SHP77 (cell line): Measurements from ENCODE around the gene TMEM245.

Experiments
- DNase-seq, 2 experiments: peaks; one replicate each; lab custom pipeline; 2025; lab: John Stamatoyannopoulos, UW

TMEM245 gene

DNA sequence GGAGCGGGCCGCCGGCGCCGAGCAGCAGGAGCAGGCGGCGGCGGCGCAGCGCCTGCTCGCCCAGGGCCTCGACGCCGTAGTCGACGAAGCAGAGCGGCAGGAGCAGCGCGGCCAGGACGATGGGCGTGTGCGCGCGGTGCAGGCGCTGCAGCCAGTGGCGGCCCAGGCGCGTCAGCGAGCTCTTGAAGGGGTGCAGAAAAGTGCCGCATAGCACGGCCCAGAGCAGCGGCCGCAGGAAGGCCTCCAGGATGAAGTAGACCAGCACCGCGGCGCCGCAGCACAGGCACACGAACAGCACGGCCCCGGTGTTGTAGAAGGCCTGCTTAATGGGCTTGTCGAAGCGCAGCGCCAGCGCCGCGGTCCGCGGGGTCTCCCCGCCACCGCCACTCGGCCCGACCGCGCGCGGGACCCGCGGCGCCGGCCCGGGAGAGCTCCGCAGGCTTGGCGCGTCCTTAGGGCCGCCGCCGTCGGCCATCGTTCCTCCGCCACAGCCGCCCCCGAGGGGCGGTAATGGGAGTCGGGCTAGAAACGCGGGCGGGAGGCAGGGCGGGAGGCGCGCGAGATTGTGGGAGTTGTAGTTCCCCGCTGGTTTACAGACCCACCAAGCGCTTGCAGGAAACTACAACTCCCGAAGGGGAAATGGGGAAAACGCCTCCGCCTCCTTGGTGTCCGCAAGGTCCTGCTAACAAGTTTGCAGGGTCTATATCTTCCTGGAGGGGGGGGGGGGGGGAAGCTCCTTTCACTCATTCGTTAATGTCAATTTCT lies at the start of gene TMEM245:
TSS of gene TMEM245 (minus strand) at position 509 of the 765 bp plus-strand sequence. CDS start at position 475, 34 bp downstream.
- DNase-seq, result peak; percentile 97 to 99

DNA sequence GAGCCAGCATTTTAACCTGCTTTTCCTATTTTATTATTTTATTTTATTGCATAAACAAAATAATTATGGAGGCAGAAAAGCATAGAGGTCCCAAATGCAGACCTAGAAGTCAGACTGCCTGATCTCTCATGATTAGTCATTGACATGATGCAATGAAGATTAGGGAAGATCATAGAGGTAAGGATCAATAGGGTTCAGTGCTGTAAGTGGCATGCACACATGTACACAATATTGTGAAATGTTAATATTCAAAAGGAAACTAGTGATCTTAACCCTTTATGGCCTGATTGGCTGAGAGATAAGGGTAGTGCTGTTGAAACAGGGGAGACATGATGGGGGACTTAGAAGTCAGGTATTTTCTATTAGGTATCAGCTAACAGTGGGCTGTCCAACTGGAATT lies 48.4 kb upstream of the TMEM245 start:
- DNase-seq, result no peak

DNA sequence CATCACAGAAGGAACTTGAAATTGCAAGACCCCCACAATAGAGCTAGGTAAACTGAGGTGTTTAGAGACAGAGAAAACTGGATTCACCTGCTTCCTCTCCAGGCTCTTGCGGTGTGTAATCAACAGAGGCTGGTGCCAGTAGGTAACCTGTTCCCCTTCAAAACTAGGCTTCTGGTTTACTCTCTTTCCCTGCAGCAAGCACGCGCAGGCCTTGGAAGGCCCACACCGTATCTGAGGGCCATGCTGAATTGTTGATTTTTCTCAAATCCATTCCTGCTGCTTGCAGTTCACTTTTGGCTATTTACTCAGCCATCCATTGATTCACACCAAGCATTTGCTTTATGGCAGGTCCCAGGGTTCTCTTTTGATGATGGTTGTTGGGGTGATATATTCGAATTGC lies 48.0 kb upstream of the TMEM245 start:
- DNase-seq, result no peak

DNA sequence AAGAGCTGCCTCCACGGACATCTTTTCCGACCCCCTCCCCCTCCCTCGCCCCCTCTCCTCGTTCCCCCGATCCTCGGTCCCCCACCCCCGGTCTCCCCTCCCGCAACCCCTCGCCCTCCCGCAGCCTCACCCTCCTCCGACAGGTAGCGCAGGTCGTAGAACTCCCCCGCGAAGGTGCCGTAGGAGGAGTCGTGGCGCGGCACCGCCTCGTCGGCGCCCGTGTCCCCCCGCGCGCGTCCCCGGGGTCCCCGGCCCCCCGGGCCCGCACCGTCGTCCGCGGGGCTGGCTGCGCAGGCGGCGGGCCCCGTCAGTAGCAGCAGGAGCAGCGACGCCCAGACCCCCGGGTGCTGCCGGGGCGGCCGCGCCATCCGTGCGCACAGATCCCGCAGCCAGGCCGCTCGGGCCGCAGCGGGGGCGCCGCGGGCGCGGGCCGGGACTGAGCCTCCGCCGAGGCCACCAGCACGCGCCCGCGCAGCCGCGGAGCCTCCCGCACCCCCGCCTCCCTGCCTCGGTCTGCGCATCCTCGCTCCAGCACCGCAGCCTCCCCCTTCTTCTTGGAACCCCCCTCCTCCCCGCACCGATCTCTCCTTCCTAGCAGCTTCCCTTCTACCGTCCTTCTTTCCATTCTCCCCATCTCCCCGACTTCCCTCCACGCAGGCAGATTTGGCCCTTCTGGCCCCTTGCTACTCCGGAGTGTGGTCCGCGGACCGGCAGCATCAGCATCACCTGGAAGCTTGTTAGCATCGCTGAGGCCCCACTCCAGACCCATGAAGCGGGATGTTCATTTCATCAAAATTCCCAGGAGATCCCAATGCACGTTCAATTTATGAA lies 47.2 kb upstream of the TMEM245 start, which contains the start of gene FRRS1L:
TSS of gene FRRS1L (minus strand) at position 479 of the 831 bp plus-strand sequence. CDS start at position 368, 111 bp downstream.
- DNase-seq, result no peak

DNA sequence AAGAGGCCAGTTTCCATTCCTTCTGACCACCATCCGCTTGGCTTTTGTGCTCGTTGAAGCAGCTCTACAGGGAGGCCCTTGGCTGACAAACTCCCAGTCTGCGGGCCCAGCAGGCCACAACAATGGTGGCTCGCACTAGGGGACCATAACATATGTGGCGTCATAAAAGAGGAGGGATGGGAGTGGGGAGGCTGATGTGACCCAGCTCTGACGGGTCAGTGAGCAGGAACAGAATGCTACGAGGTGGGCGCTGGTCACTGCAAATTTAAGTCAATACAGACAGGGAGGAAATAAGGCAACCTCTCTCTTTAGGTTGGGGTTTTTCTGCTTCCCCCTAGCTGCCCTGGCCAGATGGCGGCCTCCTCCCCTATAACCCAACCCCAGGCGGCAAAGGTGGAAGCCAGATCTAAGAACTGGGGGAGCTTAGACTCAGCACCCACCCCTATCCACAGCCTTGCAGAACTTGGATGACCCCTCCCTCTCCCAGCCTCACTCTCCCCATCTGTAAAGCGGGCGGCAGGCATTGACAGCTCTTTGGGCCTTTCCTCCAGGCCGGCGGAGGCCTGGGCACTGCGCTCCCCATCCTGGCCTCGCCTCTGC lies 46.5 kb upstream of the TMEM245 start:
- no peak for DNase-seq

DNA sequence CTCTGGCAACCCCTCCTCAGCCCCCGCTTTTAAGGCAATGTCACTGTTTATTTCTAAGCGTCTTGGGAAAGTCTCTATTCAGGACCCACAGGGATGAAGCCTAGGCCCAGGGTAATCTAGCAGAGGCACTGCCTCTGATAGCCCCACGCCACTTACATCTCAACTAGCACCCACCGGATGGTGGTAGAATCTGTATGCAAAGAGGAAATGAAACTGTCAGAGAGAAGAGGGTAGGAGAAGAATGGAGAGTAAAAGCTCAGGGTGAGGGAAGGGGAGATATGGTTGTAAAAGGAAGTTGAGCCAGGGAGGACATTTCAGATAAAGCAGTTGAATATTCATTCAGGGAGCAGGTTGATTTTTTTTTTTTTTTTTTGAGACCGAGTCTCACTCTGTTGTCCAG lies 44.3 kb upstream of the TMEM245 start:
- DNase-seq, result no peak

DNA sequence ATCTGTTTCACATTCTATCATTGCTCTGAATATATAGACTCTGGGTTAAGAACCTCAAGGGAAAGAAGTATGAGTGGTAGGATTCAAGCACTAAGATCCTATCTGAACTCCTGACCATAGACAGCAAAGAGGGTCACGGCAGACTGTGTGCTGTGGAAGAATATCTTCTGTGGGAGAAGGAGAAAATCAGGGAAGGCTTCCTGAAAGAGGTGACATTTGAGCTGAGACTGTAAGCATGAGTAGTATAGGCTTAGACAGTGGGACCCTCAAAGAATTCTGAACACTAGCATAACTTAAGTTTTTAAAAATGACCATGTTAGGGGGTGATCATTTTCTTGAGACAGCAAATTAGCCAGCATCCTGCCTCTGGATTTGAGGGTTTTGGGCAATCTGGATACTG lies 43.4 kb upstream of the TMEM245 start:
- no peak for DNase-seq

DNA sequence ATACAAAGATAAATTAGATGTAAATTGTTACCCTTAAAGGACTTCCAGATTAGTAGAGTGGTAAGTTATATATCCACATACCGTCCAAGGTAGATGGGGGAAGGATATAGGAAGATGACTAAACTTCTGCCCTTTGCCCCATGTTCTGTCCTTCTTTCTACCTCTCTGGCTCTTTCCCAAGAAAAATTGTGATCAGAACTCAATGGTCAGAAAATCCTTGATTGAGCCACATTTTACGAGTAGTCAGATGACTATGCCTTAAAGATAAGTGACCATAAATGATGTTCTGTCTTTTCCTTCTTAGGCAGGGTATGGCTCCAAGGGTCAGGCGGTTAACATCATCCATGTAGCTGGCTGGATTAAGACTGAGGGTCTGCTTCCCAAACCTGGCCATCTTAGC lies 42.9 kb upstream of the TMEM245 start:
- no peak for DNase-seq

DNA sequence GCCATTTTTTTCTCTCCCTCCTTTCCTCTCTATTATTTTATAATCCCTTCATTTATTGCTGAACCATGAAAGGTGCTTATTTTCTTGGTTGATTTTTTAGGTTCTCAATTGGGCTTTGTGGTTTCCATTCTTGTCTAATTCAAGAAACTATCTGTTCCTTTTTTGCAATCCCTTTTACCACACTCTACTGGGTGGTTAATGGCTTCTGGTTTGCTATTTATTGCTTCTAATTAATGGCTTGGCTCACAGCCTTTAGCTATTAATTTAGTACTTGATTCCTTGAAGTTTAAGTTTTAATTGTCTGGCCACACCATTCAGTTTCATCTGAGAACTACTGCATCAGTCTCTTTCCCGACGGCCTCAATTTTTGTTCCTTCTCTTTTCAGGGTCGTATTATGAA lies 41.7 kb upstream of the TMEM245 start:
- DNase-seq, result no peak

DNA sequence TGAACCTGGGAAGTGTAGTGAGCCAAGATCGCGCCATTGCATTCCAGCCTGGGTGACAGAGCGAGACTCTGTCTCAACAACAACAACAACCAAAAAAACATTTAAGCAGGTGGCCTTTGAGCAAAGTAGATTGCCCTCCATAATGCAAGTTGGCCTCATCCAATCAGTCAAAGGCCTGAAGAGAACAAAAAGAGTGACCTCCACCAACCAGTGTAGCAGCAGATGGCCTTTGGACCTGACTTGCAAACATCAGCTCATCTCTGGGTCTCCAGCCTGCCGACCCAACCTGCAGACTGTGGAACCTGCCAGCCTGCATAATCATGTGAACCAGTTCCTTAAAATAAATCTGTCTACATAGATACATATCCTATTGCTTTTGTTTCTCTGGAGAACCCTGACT lies 39.8 kb upstream of the TMEM245 start:
- DNase-seq, result no peak

DNA sequence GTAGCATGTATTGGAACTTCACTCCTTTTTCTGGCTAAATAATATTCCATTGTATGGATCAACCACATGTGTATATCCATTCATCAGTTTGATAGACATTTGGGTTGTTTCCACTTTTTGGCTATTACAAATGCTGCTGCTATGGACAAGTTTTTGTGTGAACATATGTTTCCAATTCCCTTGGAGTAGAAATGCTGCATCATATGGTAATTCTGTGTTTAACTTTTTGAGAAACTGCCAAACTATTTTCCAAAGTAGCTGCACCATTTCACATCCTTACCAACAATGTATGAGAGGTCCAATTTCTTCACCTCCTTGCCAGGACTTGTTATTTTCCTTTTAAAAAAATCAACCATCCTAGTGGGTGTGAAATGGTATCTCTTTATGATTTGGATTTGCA lies 38.9 kb upstream of the TMEM245 start:
- DNase-seq, result no peak

DNA sequence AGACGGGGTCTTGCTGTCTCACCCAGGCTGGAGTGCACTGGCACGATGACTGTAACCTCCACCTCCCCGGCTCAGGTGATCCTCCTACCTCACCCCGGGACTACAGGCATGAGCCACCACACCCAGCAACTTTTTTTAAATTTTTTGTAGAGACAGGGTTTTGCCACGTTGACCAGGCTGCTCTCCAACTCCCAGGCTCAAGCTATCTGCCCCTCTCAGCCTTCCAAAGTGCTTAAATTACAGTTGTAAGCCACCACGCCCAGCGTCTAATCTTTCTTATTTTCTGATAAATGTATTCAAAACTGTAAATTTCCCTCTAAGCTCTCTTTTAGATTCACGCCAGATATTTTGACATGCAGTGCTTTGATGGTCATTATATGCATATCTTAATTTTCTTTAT lies 37.0 kb upstream of the TMEM245 start:
- no peak for DNase-seq

DNA sequence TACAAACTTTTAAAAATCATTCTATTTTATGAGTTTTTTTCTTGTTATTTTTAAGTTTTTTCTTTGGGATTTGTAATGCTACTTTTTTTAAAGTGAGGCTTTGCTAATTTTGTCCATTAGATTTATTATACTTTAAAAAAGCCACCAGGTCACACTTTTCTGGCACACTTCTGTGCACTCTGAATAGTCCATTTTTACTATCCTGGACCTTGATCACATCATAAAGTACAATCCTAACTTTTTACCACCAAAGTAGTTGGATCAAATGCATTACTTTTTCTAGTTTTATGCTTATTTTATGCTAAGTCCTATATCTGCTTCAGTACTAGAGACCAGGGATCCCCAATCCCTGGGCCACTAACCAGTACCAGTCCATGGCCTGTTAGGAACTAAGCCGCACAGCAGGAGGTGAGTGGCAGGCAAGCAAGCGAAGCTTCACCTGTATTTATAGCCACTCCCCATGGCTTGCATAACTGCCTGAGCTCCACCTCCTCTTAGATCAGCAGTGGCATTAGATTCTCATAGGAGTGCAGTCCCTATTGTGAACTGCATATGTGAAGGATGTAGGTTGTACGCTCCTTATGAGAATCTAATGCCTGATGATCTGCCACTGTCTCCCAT lies 31.3 kb upstream of the TMEM245 start:
- DNase-seq, result no peak

DNA sequence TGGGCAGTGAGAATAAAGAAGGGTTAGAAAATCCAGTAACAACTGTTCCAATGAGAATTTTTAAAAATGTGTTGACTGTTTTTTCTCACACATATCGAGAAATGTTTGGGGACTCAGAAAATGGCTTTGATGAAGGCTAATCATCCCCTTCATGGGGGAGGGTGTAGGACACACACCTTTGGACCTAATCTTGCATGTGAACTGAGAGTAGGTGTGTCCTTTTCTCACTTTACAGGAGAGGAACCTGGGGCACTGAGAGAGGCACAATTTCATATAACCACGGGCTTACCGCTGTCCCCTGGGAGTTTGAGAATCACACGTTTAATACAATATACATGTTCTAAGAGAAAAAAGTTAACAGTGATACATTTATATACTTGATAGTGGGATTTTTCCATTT lies 30.0 kb upstream of the TMEM245 start:
- DNase-seq, result no peak

DNA sequence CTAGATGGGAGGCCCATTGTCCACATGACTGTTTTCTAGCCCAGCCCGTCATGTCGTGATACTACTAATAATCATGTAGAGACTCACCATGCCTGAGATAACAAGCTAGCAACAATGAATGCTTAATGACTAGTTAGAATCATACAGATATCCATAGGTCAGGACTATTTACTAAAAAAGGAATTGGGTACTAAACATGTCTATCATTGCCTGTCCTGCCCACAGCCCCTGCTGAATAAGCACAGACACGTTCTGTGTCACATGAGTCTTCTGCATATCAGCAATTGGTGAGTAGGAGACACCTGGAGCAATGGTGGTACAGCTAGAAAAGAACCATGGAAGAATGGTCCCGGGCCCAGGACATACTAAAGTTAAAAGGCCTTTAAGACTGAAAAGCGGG lies 29.3 kb upstream of the TMEM245 start:
- no peak for DNase-seq

DNA sequence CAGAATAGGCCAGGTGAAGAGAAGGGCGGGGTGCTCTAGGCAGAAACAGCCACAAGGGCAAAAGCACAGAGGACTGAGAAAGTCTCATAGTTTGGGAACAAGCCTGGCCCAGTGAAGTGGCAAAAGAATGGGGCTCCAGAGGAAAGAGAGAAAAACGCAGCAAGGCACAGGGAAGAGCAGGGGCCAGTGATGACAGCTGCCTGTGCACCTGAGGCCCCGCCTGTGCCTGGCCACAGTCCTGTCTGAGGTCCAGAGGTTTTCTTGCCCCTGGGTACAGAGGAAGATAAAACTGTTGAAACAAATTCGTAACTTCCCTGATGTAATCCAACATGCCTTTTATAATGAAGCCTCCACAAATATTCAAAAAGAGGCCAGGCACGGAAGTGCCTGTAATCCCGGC lies 25.3 kb upstream of the TMEM245 start:
- DNase-seq, result no peak

DNA sequence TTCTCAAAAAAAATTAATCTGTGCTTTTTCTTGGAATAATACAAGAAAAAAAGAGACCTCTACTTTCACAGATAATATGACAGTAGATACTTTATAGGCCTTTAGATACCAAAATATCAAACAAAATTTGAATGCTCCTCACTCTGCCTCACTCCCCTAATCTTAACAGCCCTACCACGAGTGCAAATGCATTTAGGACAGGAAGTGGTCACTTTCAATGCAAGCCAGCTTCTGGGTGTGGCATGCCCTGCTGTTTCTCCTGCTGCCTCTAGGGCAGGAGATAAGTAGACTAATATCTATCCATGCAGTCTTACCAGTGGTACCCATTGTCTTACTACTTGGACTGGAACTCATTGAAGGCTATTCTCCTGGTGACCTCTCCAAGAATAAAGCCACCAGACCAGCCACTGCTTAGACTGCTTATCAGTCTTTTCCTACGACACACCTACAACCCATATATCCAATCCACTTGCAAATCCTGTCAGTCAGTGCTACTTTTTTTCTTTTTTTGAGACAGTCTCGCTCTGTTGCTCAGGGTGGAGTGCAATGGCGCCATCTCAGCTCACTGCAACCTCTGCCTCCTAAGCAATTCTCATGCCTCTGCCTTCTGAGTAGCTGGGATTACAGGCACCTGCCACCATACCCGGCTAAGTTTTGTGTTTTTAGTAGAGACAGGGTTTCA lies 24.3 kb upstream of the TMEM245 start:
- peak; percentile 36 to 43 for DNase-seq

DNA sequence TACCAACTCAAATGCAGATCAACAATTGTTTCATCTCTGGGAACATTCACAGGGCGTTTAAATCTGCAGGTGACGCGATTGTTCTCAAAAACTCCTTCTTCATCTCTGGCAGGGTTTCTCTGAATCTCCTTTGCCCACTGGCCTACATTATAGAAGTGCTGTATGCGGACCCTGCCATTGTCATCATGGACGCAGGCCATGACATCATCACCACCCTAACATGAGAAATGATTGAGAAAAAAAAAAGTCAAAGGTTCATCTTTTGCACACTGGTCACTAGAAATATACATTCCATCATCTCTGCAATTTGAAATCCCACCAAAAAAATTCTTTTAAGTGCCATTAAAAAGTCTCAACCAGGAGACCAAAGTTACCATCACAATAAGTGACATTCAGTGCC lies 21.6 kb upstream of the TMEM245 start:
- no peak for DNase-seq

DNA sequence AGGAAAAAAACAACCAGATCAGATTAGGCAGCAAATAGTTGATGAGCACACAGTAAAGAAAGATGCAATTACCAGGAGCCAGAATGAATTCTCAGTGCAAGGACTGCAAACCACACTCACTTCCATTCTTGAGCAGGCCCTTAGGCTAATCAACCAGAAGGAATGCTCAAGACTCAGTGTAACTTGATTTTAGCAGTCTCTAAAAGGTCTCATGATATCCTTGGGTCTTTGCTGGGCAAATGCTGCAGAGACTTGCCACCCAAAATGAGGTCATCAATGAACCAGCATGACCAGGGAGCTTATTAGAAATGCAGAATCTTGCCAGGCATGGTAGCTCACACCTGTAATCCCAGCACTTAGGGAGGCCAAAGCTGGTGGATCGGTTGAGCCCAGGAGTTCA lies 20.1 kb upstream of the TMEM245 start:
- DNase-seq, result no peak

DNA sequence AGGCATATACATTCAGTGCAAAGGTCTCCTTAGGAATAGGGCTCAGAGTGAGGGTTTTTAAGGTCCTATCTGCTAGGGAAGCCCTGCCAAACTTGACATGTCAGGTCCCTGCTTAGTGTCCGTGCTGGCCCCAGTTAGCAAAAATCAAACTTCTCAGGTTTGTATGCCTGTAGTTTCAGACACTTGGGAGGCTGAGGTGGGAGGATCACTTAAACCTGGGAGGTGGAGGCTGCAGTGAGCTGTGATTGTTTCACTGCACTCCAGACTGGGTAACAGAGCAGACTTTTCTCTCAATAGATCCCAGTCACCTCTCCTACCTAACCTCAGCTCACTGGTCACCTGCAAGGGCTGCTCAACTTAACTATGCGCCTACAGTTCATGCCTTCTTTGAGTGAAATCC lies 18.7 kb upstream of the TMEM245 start:
- DNase-seq, result no peak

DNA sequence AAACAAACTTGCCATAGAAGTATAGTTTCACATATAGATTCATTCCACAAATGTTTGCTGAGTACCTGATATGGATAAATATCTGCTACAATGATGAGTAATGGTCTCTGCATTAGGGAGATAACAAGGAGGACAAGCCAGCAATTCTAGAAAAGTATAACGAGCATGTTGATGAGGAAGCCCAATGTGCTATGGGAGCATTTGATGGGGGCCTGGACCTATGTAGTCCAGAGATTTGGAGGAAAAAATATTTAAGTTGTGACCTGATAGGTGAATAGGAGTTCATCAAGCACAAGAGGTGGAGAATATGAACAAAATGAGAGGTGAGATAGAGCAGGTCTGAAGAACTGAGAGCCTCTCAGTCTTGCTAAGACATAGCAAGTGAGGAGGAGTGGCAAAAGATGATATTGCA lies 14.4 kb upstream of the TMEM245 start:
- DNase-seq, result no peak

DNA sequence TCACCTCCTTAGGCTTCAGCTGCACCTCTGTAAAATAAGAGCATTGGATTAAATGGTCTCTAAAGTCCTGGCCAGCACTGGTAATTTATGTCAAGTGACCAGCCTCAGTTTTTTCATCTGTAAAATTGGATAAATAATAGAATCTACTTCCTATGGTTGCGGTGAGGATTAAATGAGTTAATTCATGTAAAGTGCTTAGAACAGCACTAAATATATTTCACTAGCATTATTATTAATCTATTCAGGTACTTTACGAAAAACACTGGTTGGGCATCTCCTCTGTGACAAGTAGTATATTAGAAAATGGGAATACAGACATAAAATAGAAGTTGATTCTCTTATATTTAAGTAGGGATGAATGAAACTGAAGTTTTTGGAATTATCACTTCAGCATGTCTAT lies 13.8 kb upstream of the TMEM245 start:
- DNase-seq, result no peak
